Heart right ventricle (tissue), 16 donors: ENCODE results near the gene GPR142. TPM values are rescaled to one million over a fixed set of nuclear protein-coding genes. Genes with fewer than 3 reads are reported as not detected.

ENCODE experiments used
- ATAC-seq, 8 donors: fragments of 200-7000 bp; cut with Tn5 transposase; one replicate each; pipeline ENCODE4 v1.9.1; 2020; ENCODE audit warnings: mild to moderate bottlenecking in 8 of 8, moderate library complexity in 8 of 8, moderate number of reproducible peaks in 1 of 8
- DNase-seq, 2 donors: peaks; one replicate each; pipeline ENCODE4 v3.0.0-alpha.2; 2020
- H3K27ac ChIP-seq, 10 donors: fragments of 200-600 bp; sonication (generic) in 2 of 10; one replicate each; pipeline versions ENCODE4 v1.5.0 to v1.8.0; 2020 to 2022; ENCODE audit warnings: mild to moderate bottlenecking in 3 of 10
- H3K27me3 ChIP-seq, 7 donors: fragments of 200-600 bp; one replicate each; pipeline ENCODE4 v1.8.0; 2021 to 2022; ENCODE audit warnings: mild to moderate bottlenecking in 2 of 7
- H3K36me3 ChIP-seq, 9 donors: fragments of 200-600 bp; sonication (generic) in 1 of 9; one replicate each; pipeline versions ENCODE4 v1.5.0 to v1.8.0; 2020 to 2022; ENCODE audit warnings: mild to moderate bottlenecking in 2 of 9
- H3K4me1 ChIP-seq, 9 donors: fragments of 200-600 bp; sonication (generic) in 1 of 9; one replicate each; pipeline versions ENCODE4 v1.5.0 to v1.8.0; 2020 to 2022; ENCODE audit warnings: mild to moderate bottlenecking in 4 of 9
- H3K4me3 ChIP-seq, 10 donors: fragments of 200-600 bp; sonication (generic) in 2 of 10; one replicate each; pipeline versions ENCODE4 v1.5.0 to v1.8.0; 2020 to 2022; ENCODE audit warnings: mild to moderate bottlenecking in 7 of 10, moderate library complexity in 2 of 10
- H3K9me3 ChIP-seq, 11 donors: fragments of 200-600 bp in 10 of 11; sonication (generic) in 2 of 11; one replicate each; pipeline versions ENCODE4 v1.5.0 to v1.8.0; 2013 to 2022; ENCODE audit warnings: mild to moderate bottlenecking in 2 of 11, control low read depth in 1 of 11, moderate library complexity in 1 of 11
- WGBS, 2 donors: extraction: QIAGEN DNeasy Blood & Tissue Kit; methylation state at CpG; one replicate each; pipeline ENCODE4 v1.1.7; 2013; ENCODE audit warnings: inconsistent platforms in 1 of 2; 5-methylcytosine and 5-hydroxymethylcytosine counted together
- intact Hi-C, 10 donors: fragments of 100-400 bp; cut with DNase I; formaldehyde crosslinking; loops; one replicate each; pipeline versions ENCODE4 v1.11.1 to v1.14.2; 2022
- polyA plus RNA-seq, 2 donors: library from polyadenylated mRNA; stranded (reverse); fragments of 200-250 nt; gene quantifications; one replicate each; pipeline ENCODE4 v1.2.3, GENCODE V29; 2013
- total RNA-seq, 10 donors: library from RNA; stranded (reverse); fragmentation: NEBNext Ultra II Directional in 3 of 10; extraction: Animal tissue kit (Norgen Biotek cat#: 25700) in 3 of 10; gene quantifications; one replicate each; pipeline versions ENCODE4 v1.2.1 to v1.2.4, GENCODE V29; 2021 to 2023
- TF ChIP-seq, protein P1 (sequence below), 9 donors: fragments of 200-600 bp; sonication (generic) in 2 of 9; IDR thresholded peaks; one replicate each; pipeline versions ENCODE4 v1.5.0 to v1.8.0; 2021 to 2022; ENCODE audit warnings: antibody characterized with exemption in 9 of 9, mild to moderate bottlenecking in 5 of 9, moderate library complexity in 1 of 9
- donor health status: Arrhythmogenic right ventricular cardiomyopathy.
- donor health status: ischemic (EF 13 %, LVEDD 7.1; RV severe dilation, severe dysfunction).
- donor health status: healthy with polysubstance abuse.
- donor health status: DM: no; HTN: yes; CAD: no.
- donor health status: DM: no; HTN: no; CAD: no.
- donor health status: ischemic (EF 25% LVEDD 6.9; RV normal size, moderate dysfunction).
- donor health status: ischemic (EF 25% LVEDD 5.7; RV mildly dilated, moderate dysfunction).
- donor health status: healthy.
- donor health status: DM: yes; HTN: yes; CAD: no.
- donor health status: Ischemic cardiomyopathy.
- donor health status: ischemic (EF 35%, LVEDD 5.7; RV mildly dilated, moderate dysfunction).
- donor health status: nonischemic (EF 11% LVEDD 7.7; RV severe dilation, severe dysfunction).
- donor health status: DM: yes; HTN: yes; CAD: no.
- donor health status: PGD.
- donor health status: ischemic (EF 29% LVEDD 5.4; RV normal size, mild dysfunction).
- donor health status: nonischemic (EF 23%, LVEDD 6.1; RV moderate dilation, normal function).

The GPR142 gene
- total and polyA plus RNA-seq, 12 donors: 0.70 TPM; not detected in 11

DNA sequence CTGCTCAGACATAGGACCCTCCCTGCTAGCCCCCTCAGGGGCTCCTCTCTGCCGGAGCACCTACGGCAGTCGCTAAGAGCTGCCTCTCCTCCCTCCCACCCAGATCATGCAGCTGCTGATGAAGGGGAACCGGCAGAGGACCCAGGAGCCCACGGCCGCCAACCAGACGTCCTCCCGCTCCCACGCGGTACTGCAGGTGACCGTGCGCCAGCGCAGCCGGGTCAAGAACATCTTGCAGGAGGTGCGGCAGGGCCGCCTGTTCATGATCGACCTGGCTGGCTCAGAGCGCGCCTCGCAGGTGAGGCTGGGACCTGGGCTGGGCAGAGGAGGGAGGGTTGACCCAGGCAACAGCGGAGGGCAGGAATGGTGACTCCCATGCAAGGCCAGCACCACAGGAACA, 22.6 kb upstream of the GPR142 start:
- Histone ChIP-seq H3K4me3 (no peak overlapping the region), H3K4me1 (no peaks in the 10 kb centered on the region), H3K27ac (no peak overlapping the region), H3K36me3 (no peaks in the 10 kb centered on the region), H3K9me3 (no peaks in the 10 kb centered on the region), H3K27me3 (peaks cover 0 to 22% (median 0%) of the 10 kb centered on the region in 7 donors)
- TF ChIP-seq, protein P1, sequence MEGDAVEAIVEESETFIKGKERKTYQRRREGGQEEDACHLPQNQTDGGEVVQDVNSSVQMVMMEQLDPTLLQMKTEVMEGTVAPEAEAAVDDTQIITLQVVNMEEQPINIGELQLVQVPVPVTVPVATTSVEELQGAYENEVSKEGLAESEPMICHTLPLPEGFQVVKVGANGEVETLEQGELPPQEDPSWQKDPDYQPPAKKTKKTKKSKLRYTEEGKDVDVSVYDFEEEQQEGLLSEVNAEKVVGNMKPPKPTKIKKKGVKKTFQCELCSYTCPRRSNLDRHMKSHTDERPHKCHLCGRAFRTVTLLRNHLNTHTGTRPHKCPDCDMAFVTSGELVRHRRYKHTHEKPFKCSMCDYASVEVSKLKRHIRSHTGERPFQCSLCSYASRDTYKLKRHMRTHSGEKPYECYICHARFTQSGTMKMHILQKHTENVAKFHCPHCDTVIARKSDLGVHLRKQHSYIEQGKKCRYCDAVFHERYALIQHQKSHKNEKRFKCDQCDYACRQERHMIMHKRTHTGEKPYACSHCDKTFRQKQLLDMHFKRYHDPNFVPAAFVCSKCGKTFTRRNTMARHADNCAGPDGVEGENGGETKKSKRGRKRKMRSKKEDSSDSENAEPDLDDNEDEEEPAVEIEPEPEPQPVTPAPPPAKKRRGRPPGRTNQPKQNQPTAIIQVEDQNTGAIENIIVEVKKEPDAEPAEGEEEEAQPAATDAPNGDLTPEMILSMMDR (IDR thresholded peaks at IDR 0.05): no peak
- 83 to 84% methylated on average over 21 of the region's 21 CpGs for WGBS, 2 donors
- ATAC-seq: no peak
- intact Hi-C loops: no loop called here
- no peak for DNase-seq

- TF ChIP-seq, protein P1 (IDR thresholded peaks at IDR 0.05): no peak
- H3K4me1 ChIP-seq: no peaks in the 10 kb centered on the region
- no peak for ATAC-seq
- H3K27me3 ChIP-seq: peaks cover 0 to 32% (median 8%) of the 10 kb centered on the region in 7 donors
- no peaks in the 10 kb centered on the region for H3K36me3 ChIP-seq
- intact Hi-C loops: no loop called here
- no peaks in the 10 kb centered on the region for H3K9me3 ChIP-seq
- WGBS, 2 donors: 78 to 80% methylated on average over 13 of the region's 13 CpGs
- H3K27ac ChIP-seq: no peak overlapping the region
- DNase-seq: no peak
- H3K4me3 ChIP-seq: no peak overlapping the region
Measured at GRCh38 chr17:74345433-74346241, 21.7 kb upstream of the GPR142 start.

GRCh38 chr17:74347646-74348045, 19.7 kb upstream of the GPR142 start:
- DNase-seq (no peak), ATAC-seq (no peak)
- Histone ChIP-seq H3K27ac (no peak overlapping the region), H3K9me3 (no peaks in the 10 kb centered on the region), H3K4me3 (no peak overlapping the region), H3K36me3 (no peaks in the 10 kb centered on the region), H3K27me3 (peaks cover 0 to 51% (median 28%) of the 10 kb centered on the region in 7 donors), H3K4me1 (no peaks in the 10 kb centered on the region)
- TF ChIP-seq, protein P1 (IDR thresholded peaks at IDR 0.05): no peak
- WGBS, 2 donors: 70 to 78% methylated on average over 14 of the region's 14 CpGs
- intact Hi-C loops: no loop called here

GRCh38 chr17:74349120-74349519, 18.2 kb upstream of the GPR142 start:
- peaks cover 3 to 61% (median 42%) of the 10 kb centered on the region in 7 donors for H3K27me3 ChIP-seq

More at GRCh38 chr17:74349120-74349519, 18.2 kb upstream of the GPR142 start:
- H3K36me3 ChIP-seq: no peaks in the 10 kb centered on the region
- no peak for ATAC-seq
- peaks cover 0 to 3% (median 0%) of the 10 kb centered on the region in 9 donors for H3K4me1 ChIP-seq
- WGBS, 2 donors: 75 to 76% methylated on average over 19 of the region's 19 CpGs
- no peak overlapping the region for H3K27ac ChIP-seq
- H3K9me3 ChIP-seq: no peaks in the 10 kb centered on the region
- no peak overlapping the region for H3K4me3 ChIP-seq
- no peak for DNase-seq
- intact Hi-C loops: no loop called here
- TF ChIP-seq, protein P1 (IDR thresholded peaks at IDR 0.05): no peak
